GM19468 (cell line): ENCODE data around the gene HRAS.

Source experiments
- ATAC-seq: cut with Tn5 transposase; IDR thresholded peaks from one replicate; pipeline ENCODE4 v1.9.1; 2021; ENCODE audit warnings: mild to moderate bottlenecking, moderate library complexity, moderate number of reproducible peaks; ENCODE audit not compliant: unreplicated experiment; ENCODE audit errors: extremely low read depth

Gene HRAS

GRCh38 chr11:554428-555226 lies 19.3 kb upstream of the HRAS start:
- ATAC-seq: no peak

- ATAC-seq: no peak
These were observed 18.6 kb upstream of the HRAS start for GRCh38 chr11:553988-554340.

DNA sequence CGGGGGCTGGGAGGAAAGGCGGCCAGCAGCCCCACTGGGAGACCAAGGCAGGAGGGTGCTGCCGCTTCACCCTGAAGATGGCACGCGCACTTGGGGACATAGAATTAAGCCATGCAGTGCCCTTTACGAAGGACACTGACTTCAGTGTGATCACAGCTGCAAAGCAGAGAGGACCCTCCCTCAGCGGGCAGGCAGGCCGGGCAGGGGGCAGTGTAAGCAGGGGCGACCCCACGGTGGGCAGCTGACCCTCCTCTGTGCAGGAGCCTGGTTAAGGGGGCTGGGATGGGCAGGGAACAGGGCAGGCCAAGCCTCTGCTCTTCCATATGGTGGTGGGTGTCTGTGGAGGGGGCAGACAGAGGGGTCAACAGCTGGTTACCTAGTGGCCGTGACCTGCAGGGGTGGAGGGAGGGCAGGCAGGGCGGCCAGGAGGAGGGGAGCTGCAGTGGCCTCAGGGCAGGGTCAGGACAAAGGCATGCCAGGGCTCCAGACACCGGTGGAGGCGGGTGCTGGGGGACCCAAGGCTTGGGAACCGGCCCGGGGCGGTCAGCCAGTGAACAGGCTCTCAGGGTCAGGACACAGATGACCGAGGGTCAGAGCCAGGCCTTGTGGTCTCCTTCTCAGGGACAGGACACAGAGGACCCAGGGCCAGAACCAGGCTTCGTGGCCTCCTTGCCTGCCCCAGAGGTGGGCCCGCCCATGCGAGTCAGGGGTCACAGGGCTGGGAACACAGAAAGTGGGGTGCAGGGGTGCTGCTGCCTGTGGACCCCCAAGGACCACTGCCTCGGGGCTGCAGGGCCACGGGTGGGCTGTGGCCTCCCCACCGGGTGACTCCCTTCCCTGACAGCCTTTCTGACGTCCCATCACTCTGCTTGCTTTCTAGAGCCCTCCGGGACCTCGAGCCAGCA lies 18.0 kb upstream of the HRAS start:
- no peak for ATAC-seq

GRCh38 chr11:551596-551995 lies 16.2 kb upstream of the HRAS start:
- ATAC-seq: no peak

- no peak for ATAC-seq
These were observed 15.8 kb upstream of the HRAS start for GRCh38 chr11:551131-551530.

DNA sequence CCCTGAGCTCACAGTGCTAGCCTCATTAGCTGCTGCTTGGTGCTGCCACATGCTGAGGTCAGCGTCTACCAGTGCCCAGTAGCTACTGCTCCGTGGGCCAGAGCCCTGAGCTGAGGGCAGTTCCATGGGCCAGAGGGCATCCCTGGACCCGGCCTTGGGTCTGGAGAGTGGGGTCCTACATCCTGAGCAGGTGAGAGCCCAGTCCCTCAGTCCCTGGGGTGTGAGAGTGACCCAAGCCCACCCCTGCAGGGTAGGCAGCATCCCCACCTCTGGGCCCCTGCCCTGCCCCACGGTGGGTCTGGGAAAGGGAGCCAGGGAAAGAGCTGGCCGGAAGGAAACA lies 15.3 kb upstream of the HRAS start:
- ATAC-seq: no peak

DNA sequence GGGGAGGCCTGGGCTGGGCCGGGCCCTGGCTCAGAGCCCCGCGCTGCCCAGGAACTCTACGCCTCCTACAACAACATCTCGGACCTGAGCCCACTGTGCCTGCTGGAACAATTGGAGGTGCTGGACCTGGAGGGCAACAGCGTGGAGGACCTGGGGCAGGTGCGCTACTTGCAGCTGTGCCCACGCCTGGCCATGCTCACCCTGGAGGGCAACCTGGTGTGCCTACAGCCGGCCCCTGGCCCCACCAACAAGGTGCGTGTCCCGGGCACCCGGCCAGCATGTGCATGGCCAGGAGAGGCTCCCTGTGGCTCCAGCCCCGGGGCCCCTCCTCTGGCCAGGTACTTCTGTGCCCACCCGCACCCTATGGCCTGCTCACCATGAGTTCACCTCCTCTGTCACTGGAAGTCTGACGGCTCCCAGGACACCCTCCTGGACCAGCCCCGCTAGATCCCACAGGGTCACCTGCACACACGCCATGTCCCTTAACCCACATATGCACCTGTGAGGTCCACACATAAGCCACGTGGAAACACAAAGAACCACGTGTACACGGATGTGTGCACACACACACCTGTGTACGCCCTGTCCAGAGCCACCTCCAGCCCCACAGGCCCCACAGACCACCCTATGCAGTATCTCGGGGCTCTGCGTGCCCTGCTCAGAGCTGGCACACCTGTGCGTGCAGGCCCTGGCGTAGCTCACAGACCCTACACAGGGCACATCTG lies 14.8 kb upstream of the HRAS start:
- ATAC-seq: no peak

DNA sequence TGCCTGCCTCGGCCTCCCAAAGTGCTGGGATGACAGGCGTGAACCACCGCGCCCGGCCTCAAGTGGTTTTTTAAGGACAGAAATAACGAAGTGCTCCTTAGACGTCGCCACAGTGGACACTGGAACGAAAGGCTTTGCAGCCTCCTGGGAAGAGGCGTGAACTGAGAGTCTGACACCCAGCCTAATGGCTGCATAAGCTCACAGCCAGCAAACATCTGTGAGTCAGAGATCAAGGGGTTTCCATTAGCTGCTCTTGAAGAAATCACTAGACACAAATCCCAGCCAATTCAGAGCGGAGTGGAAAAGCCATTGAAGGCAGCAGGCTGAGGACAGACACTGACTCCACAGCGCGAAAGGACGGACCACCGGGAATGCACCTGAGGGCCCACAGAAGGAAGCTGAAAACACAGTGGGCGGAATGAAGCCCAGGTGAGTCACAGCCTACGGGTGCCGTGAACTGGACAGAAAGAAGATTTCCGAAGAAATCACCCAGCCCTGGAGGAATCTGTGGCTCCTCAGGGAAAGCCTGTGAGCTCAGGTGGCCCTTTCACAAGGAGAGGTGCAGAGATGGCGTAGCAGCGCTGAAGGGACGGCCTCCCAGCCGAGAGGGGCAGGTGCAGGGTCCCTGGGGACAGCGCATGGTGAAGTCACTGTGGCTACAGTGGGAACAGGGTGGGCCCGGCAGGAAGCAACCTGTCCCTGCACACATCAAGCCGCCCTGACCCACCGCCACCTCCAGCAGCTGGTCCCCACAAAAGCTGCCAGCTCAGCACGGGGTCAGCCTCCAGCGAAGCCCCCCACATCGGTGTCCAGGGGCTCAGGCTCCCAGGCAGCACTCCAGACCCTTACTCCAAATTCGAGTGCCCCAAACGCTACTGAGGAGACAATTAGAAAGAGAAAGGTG lies 13.6 kb upstream of the HRAS start:
- ATAC-seq: no peak

- no peak for ATAC-seq
These were observed 9.8 kb upstream of the HRAS start for GRCh38 chr11:545171-545570.

DNA sequence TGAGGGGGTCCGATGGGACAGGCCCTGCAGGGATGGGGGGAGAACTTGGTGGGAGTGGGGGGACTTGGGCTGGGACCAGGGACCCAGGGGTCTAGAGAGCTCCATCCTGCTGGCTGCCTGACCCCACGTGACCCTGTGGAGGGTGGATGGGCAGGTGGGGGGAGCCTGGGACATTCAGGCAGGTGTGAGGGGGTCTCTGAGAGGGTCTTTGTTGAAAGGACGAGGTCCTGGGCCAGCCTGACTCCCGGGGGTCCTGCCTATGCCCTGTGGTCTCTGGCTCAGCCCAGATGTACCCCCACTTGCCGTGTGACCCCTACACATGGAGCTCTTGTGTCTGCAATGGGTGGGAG lies 9.4 kb upstream of the HRAS start:
- no peak for ATAC-seq

DNA sequence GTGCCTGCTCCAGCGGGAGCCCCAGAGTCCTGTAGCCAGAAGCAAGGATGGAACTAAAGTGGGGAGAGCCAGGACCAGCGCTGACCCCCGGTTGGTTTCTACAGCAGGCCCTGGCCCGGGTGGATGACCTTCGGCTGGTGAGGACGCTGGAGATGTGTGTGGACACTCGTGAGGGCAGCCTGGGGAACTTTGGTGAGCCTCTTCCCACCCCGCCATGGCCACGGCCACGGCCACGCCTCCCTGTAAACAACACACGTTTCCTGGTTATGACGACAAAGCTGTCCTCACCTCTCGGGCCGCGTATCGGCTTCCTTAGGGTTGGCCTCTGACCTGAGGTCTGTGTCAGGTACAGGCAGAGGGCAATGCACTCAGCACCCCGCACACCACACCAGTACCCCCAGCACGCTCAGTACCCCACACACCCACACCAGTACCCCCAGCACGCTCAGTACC lies 6.1 kb upstream of the HRAS start:
- ATAC-seq: no peak

DNA sequence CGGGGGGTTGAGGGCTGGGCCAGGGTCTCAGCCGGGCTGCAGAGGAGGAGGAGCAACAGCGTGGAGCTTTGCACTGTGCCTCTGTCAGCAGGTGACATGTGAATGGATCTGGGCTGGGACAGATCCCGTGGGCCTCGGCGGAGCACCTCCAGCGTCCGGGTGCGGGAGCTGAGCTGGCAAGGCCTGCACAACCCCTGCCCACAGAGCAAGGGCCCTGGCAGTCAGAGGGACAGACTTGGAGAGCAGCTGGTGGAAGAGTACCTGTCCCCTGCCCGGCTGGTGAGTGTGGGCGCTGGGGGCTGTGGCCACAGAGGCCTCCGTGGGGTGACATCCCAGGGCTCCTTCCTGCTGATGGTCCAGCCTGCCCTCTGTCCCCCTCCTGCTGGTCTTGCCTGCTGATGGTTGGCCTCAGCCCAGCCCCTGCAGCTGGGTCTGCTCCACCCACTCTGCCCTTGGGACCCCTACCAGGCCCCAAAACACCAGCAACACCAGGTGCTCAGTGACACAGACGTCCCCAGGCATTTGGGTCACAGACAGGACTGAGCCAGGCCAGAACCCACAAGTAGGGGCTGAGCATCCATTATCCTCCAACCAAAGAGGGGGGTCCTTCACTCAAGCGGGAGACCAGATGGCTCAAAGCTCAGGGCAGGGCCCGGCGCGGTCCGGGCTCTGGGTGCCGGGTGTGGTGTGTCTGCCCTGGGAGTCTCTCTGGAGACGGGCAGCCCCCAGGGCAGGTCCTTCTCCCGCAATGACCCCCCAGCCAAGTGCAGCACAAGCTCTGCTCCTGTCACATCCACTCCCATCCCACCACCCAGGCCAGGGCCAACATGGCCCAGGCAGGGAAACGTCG lies 5.4 kb upstream of the HRAS start:
- no peak for ATAC-seq

DNA sequence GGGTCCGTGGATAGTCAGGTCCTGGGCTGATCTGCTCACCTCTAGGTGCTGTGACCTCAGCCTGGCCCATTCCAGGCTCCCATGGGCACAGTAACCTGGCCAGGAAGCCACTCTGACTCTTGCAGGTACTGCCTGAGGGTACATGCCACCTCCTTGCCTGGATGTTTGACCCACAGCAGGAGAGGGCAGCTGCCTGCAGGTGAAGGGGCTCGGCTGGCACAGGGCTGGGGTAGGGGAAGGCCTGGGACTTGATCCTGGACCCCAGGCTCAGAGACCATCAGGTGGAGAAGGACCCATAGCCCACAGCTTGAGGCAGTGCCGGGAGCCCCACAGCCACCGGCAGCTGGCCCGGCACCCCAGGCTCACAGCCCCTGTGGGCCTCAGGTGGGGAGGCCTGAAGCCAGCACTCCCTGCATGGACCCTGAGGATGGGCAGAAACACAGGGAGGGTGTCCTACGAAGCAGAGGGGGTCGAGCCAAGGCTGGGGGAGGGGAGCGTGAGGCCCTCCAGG lies 4.7 kb upstream of the HRAS start:
- ATAC-seq: no peak

DNA sequence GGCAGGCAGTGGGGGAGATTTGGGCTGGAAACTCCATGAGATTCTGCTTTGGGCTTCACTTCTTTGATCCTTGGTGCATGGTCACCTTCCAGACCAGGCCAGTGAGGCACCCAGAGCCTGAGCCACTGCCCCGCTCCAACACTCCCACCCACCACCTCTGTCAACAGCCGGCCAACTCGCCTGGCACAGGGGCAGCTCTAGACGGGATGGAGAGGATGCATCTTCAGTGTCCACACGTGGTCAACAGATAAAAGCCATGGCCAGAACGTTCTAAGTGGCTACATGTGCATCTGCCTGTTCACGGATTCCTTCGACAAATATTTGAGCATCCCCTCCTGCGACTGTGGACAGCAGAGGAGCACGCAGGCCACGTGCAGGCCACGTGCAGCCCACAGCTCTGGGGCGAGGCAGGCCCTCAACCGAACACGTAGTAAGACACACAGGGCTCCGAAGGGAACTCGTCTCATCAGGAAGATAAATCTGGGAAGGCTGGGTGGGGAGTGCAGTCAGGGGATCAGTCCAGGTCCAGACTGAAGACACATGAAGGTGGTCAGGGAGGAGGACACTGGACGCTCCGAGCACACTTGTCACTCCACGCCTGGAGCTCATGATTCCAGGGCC lies 3.2 kb upstream of the HRAS start:
- ATAC-seq: no peak

DNA sequence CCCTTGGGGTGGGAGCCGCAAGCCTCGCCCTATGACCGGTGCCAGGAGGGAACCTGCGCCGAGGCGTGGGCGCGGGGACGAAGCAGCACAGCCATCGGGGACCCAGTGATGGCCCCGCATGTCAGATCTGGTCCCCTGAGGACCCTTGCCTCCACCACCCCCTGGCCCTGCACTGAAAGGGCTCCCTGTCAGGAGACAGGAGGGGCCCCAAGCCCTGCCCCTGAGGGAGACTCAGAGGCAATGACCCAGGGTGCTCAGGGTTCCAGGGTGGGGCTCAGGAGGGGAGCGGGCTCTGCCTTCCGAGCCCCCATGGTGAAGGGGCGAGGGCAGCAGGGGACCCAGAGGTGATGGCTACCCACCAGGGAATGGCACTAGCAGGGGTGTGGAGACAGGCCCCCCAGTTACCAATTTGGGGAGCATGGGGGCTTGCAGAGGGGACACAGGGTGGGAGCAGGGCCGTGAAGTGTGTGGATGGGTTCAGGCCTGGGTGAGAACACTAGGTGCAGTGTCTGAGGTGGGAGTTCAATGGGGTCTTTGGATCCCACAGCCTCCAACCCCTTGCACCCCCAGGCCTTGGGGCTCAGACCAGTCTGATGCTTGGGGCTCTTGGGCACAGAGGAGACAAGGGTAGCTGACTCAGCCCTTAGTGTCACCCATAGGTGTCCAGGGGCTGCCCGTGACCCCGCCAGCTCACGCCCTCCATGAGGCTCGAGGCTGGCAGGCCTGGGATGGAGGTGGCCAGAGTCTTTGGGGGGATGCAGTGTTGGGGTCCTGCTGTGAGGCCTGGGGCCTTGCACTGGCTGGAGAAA lies 2.5 kb upstream of the HRAS start:
- no peak for ATAC-seq

DNA sequence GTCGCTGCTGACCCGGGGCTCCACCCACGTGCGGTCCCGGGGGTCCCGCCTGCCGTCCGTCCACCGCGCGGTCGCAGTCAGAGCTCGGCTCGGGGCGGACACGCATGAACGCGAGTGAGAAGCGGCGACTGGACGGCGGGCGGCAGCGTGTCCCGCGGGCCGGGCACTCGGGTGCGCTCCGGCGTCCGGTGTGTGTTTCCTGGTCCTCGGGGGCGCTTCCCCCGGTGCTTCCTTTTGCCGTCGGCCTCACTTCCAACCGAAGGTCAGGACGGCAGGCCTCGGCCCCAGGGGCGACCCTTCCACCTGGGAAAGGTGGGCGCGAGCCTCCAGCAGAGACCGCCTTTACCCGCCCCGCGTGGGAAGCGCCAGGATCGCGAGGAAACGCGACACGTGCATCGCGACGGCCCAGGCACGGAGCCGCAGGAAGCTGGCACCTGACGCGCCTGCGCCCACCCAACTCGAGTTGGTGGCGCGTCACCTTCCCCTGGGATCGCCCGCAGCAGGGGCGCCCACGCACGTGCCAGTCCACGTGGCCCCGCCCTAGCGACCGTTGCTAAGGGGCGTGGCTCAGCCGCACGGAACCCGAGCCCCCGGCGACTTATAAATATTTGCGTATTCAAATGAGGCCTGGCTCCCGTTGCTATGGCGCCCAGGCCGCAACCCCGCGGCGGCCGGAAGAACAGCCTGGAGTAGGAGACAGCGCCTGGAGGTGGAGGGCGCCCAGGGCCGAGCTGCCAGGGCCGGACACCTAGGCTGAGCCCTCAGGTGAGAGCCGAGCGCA lies 1.7 kb upstream of the HRAS start, which contains the start of gene LRRC56:
LRRC56 (plus strand) TSS at position 687 of the 781 bp plus-strand sequence. CDS start 3,158 bp downstream, outside the sequence.
- ATAC-seq: peak; percentile 28

GRCh38 chr11:535210-535518 lies 212 bp downstream of the HRAS start:
- no peak for ATAC-seq
